ENCODE measurements around the gene HEPH. TPM values are rescaled to one million over a fixed set of nuclear protein-coding genes. Genes with fewer than 3 reads are reported as not detected.

HEPH gene
- total and polyA plus RNA-seq, 3 donors from 2014 or later = 6.3 to 10.8 (median 10.8) TPM

- TF ChIP-seq POLR2A (IDR thresholded peaks at IDR 0.05) (no peak), CTCF (IDR thresholded peaks at IDR 0.05) (no peak)
- Histone ChIP-seq H3K27me3 (no peaks in the 10 kb centered on the region), H3K36me3 (ENCODE audit: low read depth, missing control alignments) (no peaks in the 10 kb centered on the region), H3K4me1 (no peaks in the 10 kb centered on the region), H3K9me3 (no peaks in the 10 kb centered on the region), H3K27ac (no peak overlapping the region), H3K4me3 (no peak overlapping the region)
- intact Hi-C loops (cut with DNase I; ENCODE audit: low total_unique reads) = no loop called here
- WGBS, 2 donors = 80% methylated on average over 1 of the region's 1 CpG; no CpG with 5 or more reads in 1 of the 2 donors
- DNase-seq = no peak
Observed at GRCh38 chrX:66142351-66142750, 21.7 kb upstream of the HEPH start.

DNA sequence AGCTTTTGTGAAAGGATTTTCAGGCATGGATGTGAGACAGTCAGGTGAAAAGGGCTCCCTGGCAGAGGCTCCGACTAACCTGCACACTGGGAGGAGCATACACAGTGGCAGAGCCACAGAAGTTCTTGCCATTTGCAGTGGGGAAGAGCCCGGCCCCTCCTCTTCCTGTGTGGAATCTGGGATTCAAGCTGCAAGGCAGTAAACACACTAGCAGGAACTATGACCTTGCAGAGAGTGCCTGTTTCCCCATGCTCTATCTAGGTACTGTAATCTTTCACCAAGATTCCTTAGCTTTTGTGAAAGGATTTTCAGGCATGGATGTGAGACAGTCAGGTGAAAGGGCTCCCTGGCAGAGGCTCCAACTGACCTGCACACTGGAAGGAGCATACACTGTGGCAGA, 19.8 kb upstream of the HEPH start:
- intact Hi-C loops (cut with DNase I; ENCODE audit: low total_unique reads) = no loop called here
- 46 to 56% methylated on average over 2 of the region's 2 CpGs for WGBS, 2 donors

DNA sequence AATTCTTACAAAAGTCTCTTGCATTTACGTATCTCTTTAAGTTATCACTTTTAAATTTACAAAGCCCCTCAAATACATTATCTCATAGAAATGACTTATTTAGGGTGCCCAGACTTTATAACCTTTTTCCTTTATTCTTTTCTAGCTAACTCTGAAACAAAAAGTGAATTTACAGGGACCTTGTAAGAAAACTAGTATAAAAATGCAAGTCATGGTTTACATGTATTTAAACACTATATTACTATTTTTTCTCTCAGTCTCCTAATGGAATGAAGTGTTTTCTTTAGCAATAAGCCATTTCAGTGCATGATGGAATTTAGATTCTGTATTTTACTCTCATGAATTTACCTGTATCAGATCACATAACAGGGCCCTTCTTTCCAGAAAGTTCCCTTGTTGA, 14.5 kb upstream of the HEPH start:
- Histone ChIP-seq H3K27me3 (no peaks in the 10 kb centered on the region), H3K9me3 (no peaks in the 10 kb centered on the region), H3K4me3 (no peak overlapping the region), H3K27ac (no peak overlapping the region), H3K4me1 (no peaks in the 10 kb centered on the region), H3K36me3 (ENCODE audit: low read depth, missing control alignments) (no peaks in the 10 kb centered on the region)
- intact Hi-C loops (cut with DNase I; ENCODE audit: low total_unique reads) = no loop called here
- WGBS, 2 donors = 89 to 100% methylated on average over 1 of the region's 1 CpG
- DNase-seq = no peak
- no peak for TF ChIP-seq POLR2A (IDR thresholded peaks at IDR 0.05)
- TF ChIP-seq CTCF (IDR thresholded peaks at IDR 0.05) = no peak

More for the DNA sequence above, 19.8 kb upstream of the HEPH start:
- Histone ChIP-seq H3K36me3 (ENCODE audit: low read depth, missing control alignments) (no peaks in the 10 kb centered on the region), H3K27me3 (no peaks in the 10 kb centered on the region), H3K27ac (no peak overlapping the region), H3K4me1 (no peaks in the 10 kb centered on the region), H3K4me3 (no peak overlapping the region), H3K9me3 (no peaks in the 10 kb centered on the region)
- DNase-seq = no peak
- TF ChIP-seq POLR2A (IDR thresholded peaks at IDR 0.05) (no peak), CTCF (IDR thresholded peaks at IDR 0.05) (no peak)

DNA sequence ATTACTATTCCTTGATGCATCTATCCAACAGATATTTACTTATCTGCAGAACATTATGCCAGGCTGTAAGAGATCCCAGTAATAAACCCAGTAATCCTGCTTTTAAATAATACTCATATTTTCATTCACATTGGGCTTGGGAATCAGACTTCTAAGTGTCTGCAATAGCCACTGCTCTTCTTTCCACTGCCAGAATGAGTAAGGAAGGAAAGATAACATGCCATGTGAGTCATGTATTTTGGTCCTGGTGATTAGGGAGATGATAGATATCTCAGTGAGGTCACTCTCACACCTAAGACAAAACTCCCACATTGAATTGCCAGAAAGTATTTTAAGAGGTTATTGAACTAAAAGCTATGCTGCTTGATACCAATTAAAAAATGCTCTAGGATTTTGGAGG, 13.9 kb upstream of the HEPH start:
- intact Hi-C loops (cut with DNase I; ENCODE audit: low total_unique reads) = no loop called here

More for the DNA sequence above, 13.9 kb upstream of the HEPH start:
- H3K27me3 ChIP-seq = no peaks in the 10 kb centered on the region
- H3K4me1 ChIP-seq = no peaks in the 10 kb centered on the region
- H3K27ac ChIP-seq = no peak overlapping the region
- no peaks in the 10 kb centered on the region for H3K36me3 ChIP-seq (ENCODE audit: low read depth, missing control alignments)
- DNase-seq = no peak
- H3K9me3 ChIP-seq = no peaks in the 10 kb centered on the region
- TF ChIP-seq POLR2A (IDR thresholded peaks at IDR 0.05) (no peak), CTCF (IDR thresholded peaks at IDR 0.05) (no peak)
- no peak overlapping the region for H3K4me3 ChIP-seq
